ENCODE results near the gene DOP1A. TPM values are rescaled to one million over a fixed set of nuclear protein-coding genes. Genes with fewer than 3 reads are reported as not detected.

Gene DOP1A
- total RNA-seq, 4 donors from 2014 or later: 25.8 to 52.9 (median 40.6) TPM

DNA sequence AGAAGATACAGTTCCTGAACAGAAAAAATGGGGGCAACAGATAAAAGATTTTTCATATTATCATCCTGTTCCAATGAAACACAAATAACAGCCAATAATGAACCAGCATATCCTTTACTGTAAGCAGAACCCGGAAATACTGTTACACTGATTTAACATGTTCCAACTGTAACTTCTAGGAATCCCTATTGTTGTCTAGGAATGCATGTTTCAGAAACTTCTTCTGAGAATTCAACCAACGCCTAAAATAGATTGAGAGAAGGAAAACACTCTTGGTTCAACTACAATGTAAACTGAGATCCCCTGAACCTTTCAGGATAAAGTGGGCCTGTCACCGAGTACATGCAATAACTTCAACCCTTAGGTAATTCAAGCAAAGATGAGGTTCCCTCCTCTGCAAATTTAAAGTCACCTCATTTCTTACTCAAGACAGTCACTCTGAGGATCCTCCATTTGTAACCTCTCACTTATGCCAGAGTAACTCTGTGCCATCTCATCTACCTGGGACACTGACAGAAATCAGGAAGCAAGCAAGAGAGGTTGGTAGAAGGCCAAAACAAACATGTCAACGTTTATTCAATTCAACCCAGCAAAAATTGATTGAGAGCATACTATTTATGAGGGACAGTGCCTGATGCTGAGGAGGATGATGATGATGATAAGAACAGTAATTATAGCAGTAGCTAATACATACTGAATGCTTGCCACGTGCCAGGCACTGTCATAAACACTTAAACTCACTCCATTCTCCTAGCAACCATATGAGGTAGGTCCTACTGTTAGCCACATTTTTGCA, 15.9 kb upstream of the DOP1A start:
- DNase-seq: no peak
- Histone ChIP-seq H3K9me3 (no peaks in the 10 kb centered on the region), H3K4me1 (peaks cover 0 to 3% (median 0%) of the 10 kb centered on the region in 4 donors), H3K4me3 (no peak overlapping the region), H3K27me3 (no peaks in the 10 kb centered on the region), H3K36me3 (no peaks in the 10 kb centered on the region), H3K27ac (no peak overlapping the region)
- WGBS, 2 donors (ENCODE audit: low coverage in 1 of 2): 54 to 58% methylated on average over 4 to 5 of the region's 5 CpGs
- intact Hi-C loops (cut with DNase I; ENCODE audit: low total_unique reads): no loop called here
- TF ChIP-seq POLR2A (IDR thresholded peaks at IDR 0.05) (no peak), POLR2AphosphoS5 (IDR thresholded peaks at IDR 0.05) (no peak), EP300 (IDR thresholded peaks at IDR 0.05; ENCODE audit: low read depth) (no peak)
- TF ChIP-seq, protein P1, sequence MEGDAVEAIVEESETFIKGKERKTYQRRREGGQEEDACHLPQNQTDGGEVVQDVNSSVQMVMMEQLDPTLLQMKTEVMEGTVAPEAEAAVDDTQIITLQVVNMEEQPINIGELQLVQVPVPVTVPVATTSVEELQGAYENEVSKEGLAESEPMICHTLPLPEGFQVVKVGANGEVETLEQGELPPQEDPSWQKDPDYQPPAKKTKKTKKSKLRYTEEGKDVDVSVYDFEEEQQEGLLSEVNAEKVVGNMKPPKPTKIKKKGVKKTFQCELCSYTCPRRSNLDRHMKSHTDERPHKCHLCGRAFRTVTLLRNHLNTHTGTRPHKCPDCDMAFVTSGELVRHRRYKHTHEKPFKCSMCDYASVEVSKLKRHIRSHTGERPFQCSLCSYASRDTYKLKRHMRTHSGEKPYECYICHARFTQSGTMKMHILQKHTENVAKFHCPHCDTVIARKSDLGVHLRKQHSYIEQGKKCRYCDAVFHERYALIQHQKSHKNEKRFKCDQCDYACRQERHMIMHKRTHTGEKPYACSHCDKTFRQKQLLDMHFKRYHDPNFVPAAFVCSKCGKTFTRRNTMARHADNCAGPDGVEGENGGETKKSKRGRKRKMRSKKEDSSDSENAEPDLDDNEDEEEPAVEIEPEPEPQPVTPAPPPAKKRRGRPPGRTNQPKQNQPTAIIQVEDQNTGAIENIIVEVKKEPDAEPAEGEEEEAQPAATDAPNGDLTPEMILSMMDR (IDR thresholded peaks at IDR 0.05): no peak
- in situ Hi-C loops (cut with MboI; ENCODE audit: low pct_ligation_motif_present in 1 of 4, low pct_unique_long_range_greater_than_20kb in 1 of 4, low sequenced_read_pairs in 3 of 4): loop anchor here in 2 of 4 donors (10.0 to 25.0 kb wide), 2 partner anchors 461 to 777 kb away; partner anchors contain the start of gene PRSS35 (in 1 of the 2)

DNA sequence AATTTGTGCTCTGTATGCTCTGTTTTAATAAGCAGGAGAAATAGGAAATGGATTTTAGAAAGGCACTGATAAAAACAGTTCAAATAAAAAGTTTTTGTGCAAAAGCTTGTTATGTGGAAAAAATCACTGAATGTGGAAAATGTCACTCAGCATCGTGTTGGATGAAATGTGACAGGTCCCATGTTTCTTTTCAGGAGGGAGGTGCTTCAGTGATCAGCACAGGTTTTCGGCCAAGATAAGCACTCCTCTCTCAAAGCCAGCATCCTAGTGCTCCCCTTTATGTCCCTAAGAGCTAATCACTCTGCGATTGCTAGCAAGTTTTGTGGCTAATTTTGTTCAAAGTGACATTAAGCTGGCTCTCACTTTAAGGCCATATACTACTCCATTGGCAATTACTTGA, 13.8 kb upstream of the DOP1A start:
- no peaks in the 10 kb centered on the region for H3K27me3 ChIP-seq
- in situ Hi-C loops (cut with MboI; ENCODE audit: low pct_ligation_motif_present in 1 of 4, low pct_unique_long_range_greater_than_20kb in 1 of 4, low sequenced_read_pairs in 3 of 4): loop anchor here in 2 of 4 donors (10.0 to 25.0 kb wide), 2 partner anchors 459 to 779 kb away; partner anchors contain the start of gene PRSS35 (in 1 of the 2)
- H3K4me3 ChIP-seq: no peak overlapping the region
- H3K27ac ChIP-seq: no peak overlapping the region
- H3K9me3 ChIP-seq: no peaks in the 10 kb centered on the region
- no peaks in the 10 kb centered on the region for H3K36me3 ChIP-seq
- 88% methylated on average over 3 of the region's 3 CpGs; no CpG with 5 or more reads in 1 of the 2 donors for WGBS, 2 donors (ENCODE audit: low coverage in 1 of 2)
- intact Hi-C loops (cut with DNase I; ENCODE audit: low total_unique reads): no loop called here
- DNase-seq: no peak
- H3K4me1 ChIP-seq: peaks cover 0 to 3% (median 0%) of the 10 kb centered on the region in 4 donors
- TF ChIP-seq, protein P1 (IDR thresholded peaks at IDR 0.05): no peak
- TF ChIP-seq EP300 (IDR thresholded peaks at IDR 0.05; ENCODE audit: low read depth) (no peak), POLR2A (IDR thresholded peaks at IDR 0.05) (no peak), POLR2AphosphoS5 (IDR thresholded peaks at IDR 0.05) (no peak)

DNA sequence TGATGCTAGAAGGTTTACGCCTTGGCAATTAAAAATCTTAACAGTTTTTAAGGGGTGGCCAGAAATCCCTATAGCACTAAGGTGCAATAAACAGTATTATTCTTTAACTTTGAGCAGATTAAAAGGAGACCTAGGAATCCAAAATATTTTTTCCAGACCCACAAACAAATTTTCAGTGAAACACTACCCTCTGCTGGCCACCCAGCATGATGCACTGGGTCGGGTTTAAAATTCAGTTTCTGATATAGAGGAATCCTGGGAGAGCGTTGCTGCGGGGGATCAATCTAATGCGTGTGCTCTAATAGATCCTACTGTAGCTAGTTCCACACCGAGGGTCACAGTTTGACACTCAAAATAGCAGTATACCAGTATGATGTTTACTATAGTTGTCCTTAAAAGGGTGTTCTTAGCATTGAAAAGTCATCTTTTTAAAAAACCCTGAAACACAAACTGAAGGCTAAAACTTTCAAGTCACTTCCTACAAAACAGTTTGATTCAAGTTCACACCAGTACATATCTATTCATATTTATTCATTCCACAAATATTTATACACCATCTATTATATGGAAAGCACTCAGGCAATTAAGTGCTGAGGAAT, 12.0 kb upstream of the DOP1A start:
- H3K9me3 ChIP-seq: no peaks in the 10 kb centered on the region
- TF ChIP-seq EP300 (IDR thresholded peaks at IDR 0.05; ENCODE audit: low read depth): no peak
- TF ChIP-seq, protein P1 (IDR thresholded peaks at IDR 0.05): peak; percentile 78 to 85 (median 82)
- TF ChIP-seq POLR2AphosphoS5 (IDR thresholded peaks at IDR 0.05): no peak
- no peak for TF ChIP-seq POLR2A (IDR thresholded peaks at IDR 0.05)
- H3K36me3 ChIP-seq: no peaks in the 10 kb centered on the region
- in situ Hi-C loops (cut with MboI; ENCODE audit: low pct_ligation_motif_present in 1 of 4, low pct_unique_long_range_greater_than_20kb in 1 of 4, low sequenced_read_pairs in 3 of 4): loop anchor here (5.0 to 25.0 kb wide), 4 partner anchors 457 to 793 kb away; partner anchors contain the start of gene PRSS35 (in 1 of the 4)
- H3K4me3 ChIP-seq: no peak overlapping the region
- peaks cover 0 to 3% (median 0%) of the 10 kb centered on the region in 4 donors for H3K4me1 ChIP-seq
- H3K27ac ChIP-seq: no peak overlapping the region
- peak; percentile 27 for DNase-seq
- H3K27me3 ChIP-seq: no peaks in the 10 kb centered on the region
- 33 to 35% methylated on average over 2 to 6 of the region's 6 CpGs for WGBS, 2 donors (ENCODE audit: low coverage in 1 of 2)
- intact Hi-C loops (cut with DNase I; ENCODE audit: low total_unique reads): loop anchor here (5.0 kb wide), 1 partner anchor 783 kb away; no protein-coding TSS in a partner anchor
